Kidney tubule cell (primary cell): Measurements from ENCODE around the gene MCTP1.
"Not testable (repeated sequence)": the region's sequence is repeated elsewhere in the genome, so short reads cannot be mapped to it uniquely, and the experiment has no call there.

ENCODE experiments used
- DNase-seq: peaks from one replicate; pipeline ENCODE4 v3.0.0-alpha.2; 2018; ENCODE audit warnings: low spot score

Gene MCTP1

GRCh38 chr5:95178046-95178651, 106.7 kb downstream of the MCTP1 start:
- DNase-seq: peak; percentile 90

DNA sequence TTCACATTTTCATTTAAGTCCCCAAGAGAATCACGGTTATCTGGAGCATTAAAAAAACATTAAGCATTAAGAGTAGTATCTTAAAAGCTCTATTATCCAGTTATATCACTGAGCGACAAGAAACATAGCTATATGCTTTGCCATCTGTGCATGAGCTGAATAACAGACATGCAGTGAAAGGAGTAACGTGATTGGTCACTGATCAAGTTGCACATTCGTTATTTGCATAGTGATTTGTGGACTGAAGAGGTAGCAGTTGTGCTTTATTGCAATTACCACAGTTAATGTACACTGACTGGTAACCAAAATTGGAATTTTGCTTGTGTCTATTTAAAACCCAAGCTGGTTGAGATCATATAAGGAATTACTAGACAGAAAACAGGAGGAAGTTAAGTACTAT, 107.4 kb downstream of the MCTP1 start:
- no peak for DNase-seq

DNA sequence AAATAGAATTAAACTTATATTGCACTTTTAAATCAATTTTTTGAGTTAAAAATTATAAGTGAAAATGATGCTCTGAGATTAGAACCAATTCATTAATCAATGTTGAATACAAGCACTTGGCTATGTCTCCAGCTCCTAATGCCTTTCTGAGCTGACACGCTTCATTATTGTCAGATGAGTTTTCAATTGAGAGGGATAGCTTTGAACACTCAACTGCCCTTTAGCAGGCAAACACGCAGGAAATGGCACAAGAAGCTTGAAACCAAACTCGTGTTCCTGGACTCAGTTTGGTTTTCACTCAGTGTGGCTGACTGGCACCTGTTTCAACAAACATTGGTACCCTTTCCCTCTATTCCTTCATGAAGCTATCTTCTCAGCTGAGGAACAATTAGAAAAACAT, 109.8 kb downstream of the MCTP1 start:
- DNase-seq: no peak

DNA sequence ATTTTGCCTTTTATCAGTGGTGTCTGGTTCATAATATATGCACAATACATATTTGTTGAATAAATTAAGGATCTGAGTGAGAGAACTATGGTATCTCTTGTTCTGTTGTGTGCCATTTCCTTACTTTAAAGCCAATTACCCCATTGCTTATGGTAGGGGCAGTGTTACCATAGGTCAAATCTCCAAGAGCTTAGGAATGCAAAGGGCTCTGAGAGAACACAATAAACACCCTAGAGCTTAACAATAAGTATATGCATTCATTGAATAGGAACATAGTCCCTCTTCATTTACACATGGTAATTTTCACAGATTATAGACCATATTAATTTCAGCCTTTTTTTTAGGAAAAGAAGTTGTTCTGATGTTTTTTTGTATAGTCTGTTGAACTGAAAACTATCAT, 112.2 kb downstream of the MCTP1 start:
- no peak for DNase-seq

- no peak for DNase-seq
Measured at GRCh38 chr5:95164861-95165260, 120.0 kb downstream of the MCTP1 start.

DNA sequence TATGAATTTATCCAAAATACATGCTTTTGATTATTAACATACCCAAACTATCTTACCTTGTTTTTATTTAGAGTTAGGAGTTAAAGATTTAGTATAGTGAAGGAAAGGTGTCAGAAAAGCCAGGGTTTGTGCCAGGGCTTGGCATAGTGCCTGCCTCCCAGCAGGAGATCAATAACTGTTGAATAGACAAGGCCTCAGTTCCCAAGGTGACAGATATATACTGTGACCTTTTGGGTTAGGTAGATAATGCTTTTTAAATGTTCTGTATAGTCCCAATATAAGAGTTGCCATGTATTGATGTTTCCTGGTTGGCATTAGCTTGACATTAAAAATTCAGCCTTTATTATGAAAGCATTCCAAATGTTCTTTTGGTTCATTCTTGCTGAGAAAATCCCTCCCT, 121.8 kb downstream of the MCTP1 start:
- DNase-seq: no peak

GRCh38 chr5:95162231-95162992, 122.5 kb downstream of the MCTP1 start:
- no peak for DNase-seq

DNA sequence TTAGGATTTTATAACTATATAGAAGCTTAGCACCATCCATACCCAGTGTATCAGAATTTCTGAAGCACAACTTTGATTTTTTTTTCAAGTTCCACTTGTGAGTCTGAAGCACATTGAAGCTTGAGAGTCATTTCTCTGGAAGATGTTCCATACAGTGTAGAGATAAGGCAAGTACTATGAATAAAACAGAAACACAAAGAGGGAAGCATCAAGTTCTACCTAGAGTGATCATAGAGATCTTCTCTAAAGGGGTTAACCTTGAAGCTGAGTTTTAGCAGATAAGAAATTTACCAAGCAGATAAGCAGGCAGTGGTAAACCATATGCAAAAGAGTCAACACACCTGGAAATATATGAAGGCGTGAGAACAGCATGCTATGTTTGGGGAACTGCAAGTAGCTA, 125.3 kb downstream of the MCTP1 start:
- DNase-seq: no peak

GRCh38 chr5:95155888-95156287, 129.0 kb downstream of the MCTP1 start:
- no peak for DNase-seq

DNA sequence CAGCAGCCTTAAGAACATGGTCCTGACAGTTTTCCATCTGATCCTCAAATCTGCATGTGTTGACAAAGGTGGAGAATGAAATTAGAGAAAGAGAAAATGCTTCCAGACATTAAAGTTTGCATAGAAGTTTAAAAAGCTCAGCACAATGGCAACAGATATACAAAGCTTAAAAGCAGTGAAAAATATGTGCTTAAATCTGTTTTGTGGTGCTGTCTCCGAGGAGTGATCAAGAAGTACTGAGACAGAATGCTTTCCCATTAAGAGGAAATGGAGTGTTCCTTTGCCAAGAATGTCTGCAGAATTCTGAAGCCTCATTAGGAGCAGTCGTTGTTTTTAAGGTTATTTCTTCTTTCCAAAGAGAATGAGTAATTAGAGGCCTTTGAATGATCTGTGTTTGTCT, 131.4 kb downstream of the MCTP1 start:
- DNase-seq: no peak

- no peak for DNase-seq
Measured at GRCh38 chr5:95152535-95152934, 132.4 kb downstream of the MCTP1 start.

DNA sequence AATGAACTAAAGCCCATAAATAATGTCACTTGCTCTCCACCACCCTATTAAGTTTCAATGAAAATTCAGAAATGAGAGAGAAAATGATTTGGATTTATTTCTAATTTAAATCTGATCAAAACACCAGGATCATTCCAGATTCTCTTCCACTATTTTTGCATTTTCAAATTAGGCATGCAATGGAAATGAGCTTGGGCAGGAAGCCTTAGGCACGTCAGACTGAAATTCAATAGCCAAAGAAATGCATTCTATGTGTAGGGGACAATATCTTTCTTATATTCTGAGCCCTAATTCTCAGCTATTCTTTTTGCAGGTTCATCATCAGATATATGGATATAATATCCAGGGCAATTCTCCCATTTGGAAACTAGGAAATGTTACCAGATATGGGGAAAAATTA, 132.8 kb downstream of the MCTP1 start:
- DNase-seq: no peak

DNA sequence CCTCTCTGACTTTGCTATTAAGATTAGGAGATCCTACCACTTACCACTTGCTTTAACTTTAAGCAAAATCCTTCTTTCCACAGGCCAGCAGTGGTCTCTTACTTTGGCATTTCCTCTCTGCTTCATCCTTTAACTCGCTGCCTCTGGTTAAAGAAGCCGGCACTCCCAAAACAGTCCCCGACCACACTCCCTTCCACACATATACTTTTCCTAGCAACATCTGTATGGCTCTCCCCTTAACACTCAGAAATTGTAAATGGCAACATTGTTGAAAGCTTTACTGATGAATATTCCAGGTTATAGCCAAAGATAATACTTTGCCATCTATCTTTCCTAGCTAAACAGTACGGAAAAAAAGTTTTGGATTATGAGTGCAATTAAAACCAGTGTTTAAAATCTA, 133.2 kb downstream of the MCTP1 start:
- no peak for DNase-seq

DNA sequence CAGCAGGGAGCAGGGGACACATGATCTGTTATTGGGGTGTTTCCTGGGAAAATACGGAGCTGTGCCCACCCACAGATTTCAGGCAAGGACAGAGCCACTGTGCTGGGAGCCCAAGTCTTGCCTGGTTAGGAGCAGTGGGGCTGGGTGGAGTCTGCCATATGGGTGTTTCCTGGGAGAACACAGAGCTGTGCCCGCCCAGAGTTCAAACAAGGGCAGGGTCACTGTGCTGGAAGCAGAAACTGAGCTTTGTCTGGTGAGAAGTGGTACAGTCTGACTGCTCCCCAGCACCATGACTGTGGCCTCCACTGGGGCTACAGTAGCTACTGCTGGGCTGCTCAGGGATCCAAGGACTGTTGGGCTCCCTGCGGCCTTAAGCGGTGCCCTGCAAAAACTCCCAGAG, 135.5 kb downstream of the MCTP1 start:
- no peak for DNase-seq

DNA sequence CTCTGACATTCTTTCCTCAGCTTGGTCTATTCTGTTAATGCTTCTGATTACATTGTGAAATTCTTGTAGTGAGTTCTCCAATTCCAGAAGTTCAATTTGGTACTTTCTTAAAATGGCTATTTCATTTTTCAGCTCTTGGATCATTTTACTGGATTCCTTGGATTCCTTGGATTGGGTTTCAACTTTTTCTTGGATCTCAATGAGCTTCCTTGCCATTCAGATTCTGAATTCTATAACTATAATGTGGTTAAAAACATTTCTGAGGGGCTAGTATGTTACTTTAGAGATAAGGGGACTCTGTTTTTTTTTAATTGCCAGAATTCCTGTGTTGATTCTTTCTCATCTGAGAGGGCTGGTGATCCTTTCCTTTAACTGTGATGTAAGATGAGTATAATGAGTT, 136.4 kb downstream of the MCTP1 start:
- no peak for DNase-seq

DNA sequence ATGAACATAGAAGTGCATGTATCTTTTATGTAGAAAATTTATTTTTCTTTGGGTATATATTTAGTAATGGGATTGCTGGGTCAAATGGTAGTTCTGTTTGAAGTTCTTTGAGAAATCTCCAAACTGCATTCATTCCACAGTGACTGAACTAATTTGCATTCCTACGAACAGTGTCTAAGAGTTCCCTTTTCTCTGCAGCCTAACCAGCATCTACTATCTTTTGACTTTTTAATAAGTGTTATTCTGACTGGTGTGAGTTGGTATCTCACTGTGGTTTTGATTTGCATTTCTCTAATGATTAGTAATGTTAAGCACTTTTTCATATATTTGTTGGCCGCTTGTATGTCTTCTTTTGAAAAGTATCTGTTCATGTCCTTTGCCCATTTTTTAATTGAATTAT, 141.0 kb downstream of the MCTP1 start:
- not testable (repeated sequence) for DNase-seq

DNA sequence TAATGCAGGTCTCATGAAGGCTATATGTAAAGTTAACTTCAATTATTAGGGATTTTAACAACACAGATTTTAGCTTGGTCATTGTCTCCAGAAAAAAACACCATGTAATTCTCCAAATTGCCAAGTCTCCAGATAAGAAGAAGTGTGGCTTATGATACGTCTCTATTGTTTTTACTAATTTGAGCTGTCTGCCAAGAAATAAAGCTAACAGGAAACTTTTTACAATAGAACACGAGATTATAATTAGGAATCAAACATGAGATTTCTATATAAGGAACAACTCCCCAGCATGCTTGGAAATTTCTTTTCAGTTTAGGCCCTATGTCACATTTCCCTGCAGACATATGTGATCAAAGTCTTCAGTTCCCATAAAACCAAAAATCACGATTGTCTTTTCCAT, 142.7 kb downstream of the MCTP1 start:
- no peak for DNase-seq

- DNase-seq: no peak
Measured at GRCh38 chr5:95141141-95141540, 143.8 kb downstream of the MCTP1 start.

DNA sequence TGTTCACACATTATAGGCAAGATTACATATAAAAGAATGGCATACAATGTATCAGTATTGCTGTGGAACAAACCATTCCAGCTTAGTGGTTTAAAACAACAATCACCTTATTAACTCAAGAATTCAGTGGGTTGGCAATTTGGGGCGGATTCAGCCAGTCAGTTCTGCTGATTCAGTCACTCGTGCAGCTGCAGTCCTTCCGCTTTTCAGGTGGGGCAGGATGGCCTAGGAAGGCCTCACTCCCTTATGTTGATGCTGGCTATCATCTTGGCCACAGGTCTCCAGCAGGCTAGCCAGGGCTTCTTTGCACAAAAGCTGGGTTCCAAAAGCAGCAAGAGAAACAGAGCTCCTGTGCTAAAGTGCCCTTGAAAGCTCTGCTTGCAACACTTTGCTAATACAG, 150.6 kb downstream of the MCTP1 start:
- DNase-seq: no peak

DNA sequence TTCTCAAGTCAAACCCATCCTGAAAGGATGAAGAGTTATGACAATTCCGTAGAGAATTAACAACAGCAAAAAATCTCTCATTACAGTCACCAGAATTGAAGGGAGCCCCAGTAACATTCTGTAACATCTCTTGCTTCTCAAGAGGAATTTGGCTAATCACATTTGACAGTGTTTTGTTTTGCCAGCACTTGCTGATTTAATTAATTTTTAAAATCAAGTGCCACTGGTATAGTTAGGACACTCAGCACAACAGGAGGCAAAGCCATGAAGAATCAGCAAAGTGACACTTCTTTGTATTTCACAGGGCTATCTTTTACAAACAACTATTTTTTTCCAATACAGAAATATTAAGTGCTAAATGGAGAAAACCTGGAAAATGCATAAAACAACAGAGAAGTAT, 152.8 kb downstream of the MCTP1 start:
- DNase-seq: no peak

- no peak for DNase-seq
Measured at GRCh38 chr5:95130941-95131340, 154.0 kb downstream of the MCTP1 start.

GRCh38 chr5:95124731-95125130, 160.2 kb downstream of the MCTP1 start:
- no peak for DNase-seq

- no peak for DNase-seq
Measured at GRCh38 chr5:95124101-95124500, 160.8 kb downstream of the MCTP1 start.

DNA sequence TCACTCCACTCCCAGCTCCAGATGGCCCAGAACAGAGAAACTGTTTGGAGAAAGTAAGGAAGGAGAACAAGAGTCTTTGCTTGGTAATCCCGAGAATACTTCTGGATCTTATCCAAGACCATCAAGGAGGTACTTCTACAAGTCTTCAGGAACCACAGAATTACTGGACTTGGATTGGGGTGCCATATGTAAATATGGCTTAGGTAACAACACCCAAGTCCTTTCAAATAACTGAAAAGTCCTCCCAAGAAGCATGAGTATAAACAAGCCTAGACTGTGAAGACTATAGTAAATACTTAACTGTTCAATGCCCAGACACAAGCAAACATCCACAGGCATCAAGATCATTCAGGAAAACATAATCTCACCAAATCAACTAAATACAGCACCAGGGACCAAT, 170.0 kb downstream of the MCTP1 start:
- no peak for DNase-seq
